Measurements from ENCODE around the gene CFAP53. TPM values are rescaled to one million over a fixed set of nuclear protein-coding genes. Genes with fewer than 3 reads are reported as not detected.

The CFAP53 gene
- total and polyA plus RNA-seq, 2 of the 13 experiments (the other 11 are each of a cell fraction or from before 2014, with no cell fraction given) = 0.05 to 0.07 TPM

DNA sequence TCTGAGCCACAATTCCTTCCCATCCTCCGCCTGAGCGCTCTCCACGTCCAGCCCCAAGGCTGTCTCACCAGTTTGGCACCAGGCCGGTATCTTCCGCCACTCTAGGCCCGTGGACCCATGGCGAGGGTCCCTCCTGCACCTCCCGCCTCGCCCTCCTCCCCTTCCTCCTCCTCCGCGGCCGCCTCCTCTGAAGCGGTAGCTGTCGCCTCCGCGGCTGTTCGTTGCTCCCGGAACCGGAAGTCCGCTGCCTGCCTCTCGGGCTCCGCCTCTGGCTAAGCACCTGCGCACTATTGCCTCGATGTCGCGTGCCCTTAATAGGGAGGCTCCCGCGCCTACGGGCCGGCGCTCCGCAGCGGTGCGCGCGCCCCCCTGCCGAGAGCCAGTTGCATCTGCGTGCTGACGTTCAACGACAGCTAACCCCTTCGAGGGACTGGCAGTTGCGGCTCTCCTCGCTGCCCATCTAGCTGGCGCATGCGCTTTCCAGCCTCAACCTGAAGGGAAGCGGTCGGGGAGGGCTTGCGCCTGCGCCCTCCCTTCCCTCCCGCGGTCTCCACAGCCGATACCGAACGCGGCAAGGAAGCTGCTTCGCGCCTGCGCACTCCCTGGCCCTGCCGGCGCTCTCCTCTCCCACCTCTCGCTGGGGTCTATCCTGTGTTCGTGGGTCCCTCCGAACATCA is 15.1 kb upstream of the CFAP53 start, which contains the start of gene MBD1 (continued):
- peak; percentile 59 for TF ChIP-seq HCFC1 (IDR thresholded peaks at IDR 0.05; ENCODE audit: low read depth, low read length)
- peak; percentile 53; the same call in 1 of the 2 replicates for TF ChIP-seq ZKSCAN8 (CRISPR knock-in tag; IDR thresholded peaks at IDR 0.05; ENCODE audit: borderline replicate concordance)
- peak; percentile 94 for TF ChIP-seq ZNF670 (CRISPR knock-in tag; IDR thresholded peaks at IDR 0.05; ENCODE audit: borderline replicate concordance)
- peak in 1 of 2 experiments; percentile 71; a peak in 2 of 4 replicates for TF ChIP-seq POLR2A (IDR thresholded peaks at IDR 0.05; ENCODE audit: insufficient read depth in 1 of 2, low read depth in 2 of 2, low read length in 2 of 2)
- peak; percentile 84; the same call in 1 of the 2 replicates for TF ChIP-seq ZBTB42 (CRISPR knock-in tag; IDR thresholded peaks at IDR 0.05)
- no peak for TF ChIP-seq ZNF562 (CRISPR knock-in tag; IDR thresholded peaks at IDR 0.05; ENCODE audit: borderline replicate concordance)
- no peak for TF ChIP-seq CENPX (CRISPR knock-in tag; IDR thresholded peaks at IDR 0.05)
- TF ChIP-seq, protein P1, sequence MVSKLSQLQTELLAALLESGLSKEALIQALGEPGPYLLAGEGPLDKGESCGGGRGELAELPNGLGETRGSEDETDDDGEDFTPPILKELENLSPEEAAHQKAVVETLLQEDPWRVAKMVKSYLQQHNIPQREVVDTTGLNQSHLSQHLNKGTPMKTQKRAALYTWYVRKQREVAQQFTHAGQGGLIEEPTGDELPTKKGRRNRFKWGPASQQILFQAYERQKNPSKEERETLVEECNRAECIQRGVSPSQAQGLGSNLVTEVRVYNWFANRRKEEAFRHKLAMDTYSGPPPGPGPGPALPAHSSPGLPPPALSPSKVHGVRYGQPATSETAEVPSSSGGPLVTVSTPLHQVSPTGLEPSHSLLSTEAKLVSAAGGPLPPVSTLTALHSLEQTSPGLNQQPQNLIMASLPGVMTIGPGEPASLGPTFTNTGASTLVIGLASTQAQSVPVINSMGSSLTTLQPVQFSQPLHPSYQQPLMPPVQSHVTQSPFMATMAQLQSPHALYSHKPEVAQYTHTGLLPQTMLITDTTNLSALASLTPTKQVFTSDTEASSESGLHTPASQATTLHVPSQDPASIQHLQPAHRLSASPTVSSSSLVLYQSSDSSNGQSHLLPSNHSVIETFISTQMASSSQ (IDR thresholded peaks at IDR 0.05; ENCODE audit: low read depth) = peak; percentile 14; the same call in 1 of the 2 replicates
- TF ChIP-seq, protein P1 (CRISPR knock-in tag; IDR thresholded peaks at IDR 0.05; ENCODE audit: borderline replicate concordance) = no peak; the same call in 1 of the 2 replicates
- TF ChIP-seq YY1 (IDR thresholded peaks at IDR 0.05; ENCODE audit: insufficient read depth, insufficient replicate concordance, low read depth, low read length) = peak; percentile 87
- no peak for TF ChIP-seq ZBTB8A (CRISPR knock-in tag; IDR thresholded peaks at IDR 0.05; ENCODE audit: borderline replicate concordance, low read depth)
- TF ChIP-seq PHF5A (CRISPR knock-in tag; IDR thresholded peaks at IDR 0.05; ENCODE audit: low read depth, unreplicated experiment) = peak; percentile 49
- TF ChIP-seq KDM5A (IDR thresholded peaks at IDR 0.05; ENCODE audit: borderline replicate concordance, low read length) = peak; percentile 75; the same call in 1 of the 2 replicates
- TF ChIP-seq, protein P2, sequence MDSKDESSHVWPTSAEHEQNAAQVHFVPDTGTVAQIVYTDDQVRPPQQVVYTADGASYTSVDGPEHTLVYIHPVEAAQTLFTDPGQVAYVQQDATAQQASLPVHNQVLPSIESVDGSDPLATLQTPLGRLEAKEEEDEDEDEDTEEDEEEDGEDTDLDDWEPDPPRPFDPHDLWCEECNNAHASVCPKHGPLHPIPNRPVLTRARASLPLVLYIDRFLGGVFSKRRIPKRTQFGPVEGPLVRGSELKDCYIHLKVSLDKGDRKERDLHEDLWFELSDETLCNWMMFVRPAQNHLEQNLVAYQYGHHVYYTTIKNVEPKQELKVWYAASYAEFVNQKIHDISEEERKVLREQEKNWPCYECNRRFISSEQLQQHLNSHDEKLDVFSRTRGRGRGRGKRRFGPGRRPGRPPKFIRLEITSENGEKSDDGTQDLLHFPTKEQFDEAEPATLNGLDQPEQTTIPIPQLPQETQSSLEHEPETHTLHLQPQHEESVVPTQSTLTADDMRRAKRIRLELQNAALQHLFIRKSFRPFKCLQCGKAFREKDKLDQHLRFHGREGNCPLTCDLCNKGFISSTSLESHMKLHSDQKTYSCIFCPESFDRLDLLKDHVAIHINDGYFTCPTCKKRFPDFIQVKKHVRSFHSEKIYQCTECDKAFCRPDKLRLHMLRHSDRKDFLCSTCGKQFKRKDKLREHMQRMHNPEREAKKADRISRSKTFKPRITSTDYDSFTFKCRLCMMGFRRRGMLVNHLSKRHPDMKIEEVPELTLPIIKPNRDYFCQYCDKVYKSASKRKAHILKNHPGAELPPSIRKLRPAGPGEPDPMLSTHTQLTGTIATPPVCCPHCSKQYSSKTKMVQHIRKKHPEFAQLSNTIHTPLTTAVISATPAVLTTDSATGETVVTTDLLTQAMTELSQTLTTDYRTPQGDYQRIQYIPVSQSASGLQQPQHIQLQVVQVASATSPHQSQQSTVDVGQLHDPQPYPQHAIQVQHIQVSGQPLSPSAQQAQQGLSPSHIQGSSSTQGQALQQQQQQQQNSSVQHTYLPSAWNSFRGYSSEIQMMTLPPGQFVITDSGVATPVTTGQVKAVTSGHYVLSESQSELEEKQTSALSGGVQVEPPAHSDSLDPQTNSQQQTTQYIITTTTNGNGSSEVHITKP (CRISPR knock-in tag; IDR thresholded peaks at IDR 0.05; ENCODE audit: low read depth) = peak; percentile 85
- peak; percentile 39; the same call in 1 of the 2 replicates for TF ChIP-seq ZNF879 (CRISPR knock-in tag; IDR thresholded peaks at IDR 0.05)
- TF ChIP-seq ZNF10 (CRISPR knock-in tag; IDR thresholded peaks at IDR 0.05; ENCODE audit: borderline replicate concordance, low read depth) = no peak
- TF ChIP-seq NR3C1 (CRISPR knock-in tag; IDR thresholded peaks at IDR 0.05) = no peak
- no peak for TF ChIP-seq FLYWCH1 (CRISPR knock-in tag; IDR thresholded peaks at IDR 0.05)
- TF ChIP-seq, protein P3, sequence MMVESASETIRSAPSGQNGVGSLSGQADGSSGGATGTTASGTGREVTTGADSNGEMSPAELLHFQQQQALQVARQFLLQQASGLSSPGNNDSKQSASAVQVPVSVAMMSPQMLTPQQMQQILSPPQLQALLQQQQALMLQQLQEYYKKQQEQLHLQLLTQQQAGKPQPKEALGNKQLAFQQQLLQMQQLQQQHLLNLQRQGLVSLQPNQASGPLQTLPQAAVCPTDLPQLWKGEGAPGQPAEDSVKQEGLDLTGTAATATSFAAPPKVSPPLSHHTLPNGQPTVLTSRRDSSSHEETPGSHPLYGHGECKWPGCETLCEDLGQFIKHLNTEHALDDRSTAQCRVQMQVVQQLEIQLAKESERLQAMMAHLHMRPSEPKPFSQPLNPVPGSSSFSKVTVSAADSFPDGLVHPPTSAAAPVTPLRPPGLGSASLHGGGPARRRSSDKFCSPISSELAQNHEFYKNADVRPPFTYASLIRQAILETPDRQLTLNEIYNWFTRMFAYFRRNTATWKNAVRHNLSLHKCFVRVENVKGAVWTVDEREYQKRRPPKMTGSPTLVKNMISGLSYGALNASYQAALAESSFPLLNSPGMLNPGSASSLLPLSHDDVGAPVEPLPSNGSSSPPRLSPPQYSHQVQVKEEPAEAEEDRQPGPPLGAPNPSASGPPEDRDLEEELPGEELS (CRISPR knock-in tag; IDR thresholded peaks at IDR 0.05) = peak; percentile 49; the same call in 1 of the 2 replicates
